K562 (cell line): ENCODE results near the gene PLD1. TPM values are rescaled to one million over a fixed set of nuclear protein-coding genes. Genes with fewer than 3 reads are reported as not detected.

ENCODE experiments used
- BCOR ChIP-seq: fragments of 450-650 bp; IDR thresholded peaks from 2 replicates; pipeline ENCODE4 v1.6.1; 2016
- MTA2 ChIP-seq: fragments of 450-650 bp; IDR thresholded peaks from 2 replicates; pipeline ENCODE4 v1.6.1; 2016; ENCODE audit warnings: low read depth
- RUNX1 ChIP-seq: sonication (generic); IDR thresholded peaks from 2 replicates; pipeline ENCODE4 v1.6.1; 2016; ENCODE audit warnings: antibody characterized with exemption, low read depth
- SFPQ ChIP-seq: fragments of 200-400 bp; formaldehyde crosslinking; IDR thresholded peaks from 2 replicates; pipeline ENCODE4 v1.6.1; 2017; ENCODE audit warnings: mild to moderate bottlenecking, low read depth, low read length, moderate library complexity
- TBP ChIP-seq: optimal IDR thresholded peaks from 2 replicates; pipeline ENCODE3; 2011; ENCODE audit warnings: low read depth, low read length, improper control_type of control experiment
- ZFP36 ChIP-seq: fragments of 150-350 bp; IDR thresholded peaks from 2 replicates; pipeline ENCODE4 v1.6.1; 2018; ENCODE audit warnings: low read length, low read depth; ENCODE audit not compliant: partially characterized antibody
- ZNF217 ChIP-seq: sonication (generic); formaldehyde crosslinking; IDR thresholded peaks from 2 replicates; pipeline ENCODE4 v1.8.0; 2022; ENCODE audit warnings: mild to moderate bottlenecking, missing genetic modification reagents
- ZNF398 ChIP-seq: fragments of 250-450 bp; sonication (Bioruptor Pico); IDR thresholded peaks from 2 replicates; pipeline ENCODE4 v1.8.0; 2021; ENCODE audit warnings: moderate library complexity, mild to moderate bottlenecking, inconsistent platforms
- ZNF41 ChIP-seq: fragments of 250-450 bp; sonication (Bioruptor Pico); conservative IDR thresholded peaks from 2 replicates; pipeline ENCODE4 v1.4.0; 2020; ENCODE audit warnings: mild to moderate bottlenecking
- ZNF583 ChIP-seq: fragments of 250-450 bp; sonication (Bioruptor Pico); IDR thresholded peaks from 2 replicates; pipeline ENCODE4 v1.4.0; 2020
- polyA plus RNA-seq, 8 experiments: library from polyadenylated mRNA; depleted of rRNA in 4 of 8; stranded (reverse) in 5 of 8; unstranded in 3 of 8; fragments of >200 nt; fragmentation: Nextera tagmentation in 2 of 8; fragmentation: Illumina TruSeq in 1 of 8; extraction: Ambion mirVana in 2 of 8; extraction: Trizol in 1 of 8; gene quantifications; 2 replicates each; pipeline versions ENCODE4 v1.2.1 to v1.2.3, GENCODE V29; 2011 to 2014; ENCODE audit warnings: inconsistent platforms in 1 of 8, missing spikeins in 1 of 8
- total RNA-seq, 7 experiments: library from RNA; depleted of rRNA in 6 of 7; stranded (reverse); fragments of >200 nt in 6 of 7; fragmentation: Illumina TruSeq in 2 of 7; extraction: Trizol in 2 of 7; gene quantifications; 2 replicates each; pipeline versions ENCODE4 v1.2.1 to v1.2.3, GENCODE V29; 2011 to 2021; ENCODE audit warnings: low replicate concordance in 1 of 7
- TF ChIP-seq, protein P1 (sequence below): fragments of 450-650 bp; IDR thresholded peaks from 2 replicates; pipeline ENCODE4 v1.6.1; 2016; ENCODE audit warnings: low read depth
- TF ChIP-seq, protein P2 (sequence below): sonication (generic); formaldehyde crosslinking; IDR thresholded peaks from 2 replicates; pipeline ENCODE4 v1.9.0; 2022; ENCODE audit warnings: mild to moderate bottlenecking, missing genetic modification reagents
- TF ChIP-seq, protein P3 (sequence below): fragments of 450-650 bp; IDR thresholded peaks from 2 replicates; pipeline ENCODE4 v1.6.1; 2016; ENCODE audit warnings: mild to moderate bottlenecking

PLD1 gene
- total and polyA plus RNA-seq, 9 of the 15 experiments (the other 6 are each of a cell fraction or from before 2014, with no cell fraction given), result 8.4 to 26.1 (median 18.6) TPM

GRCh38 chr3:171813897-171814460, 3.7 kb upstream of the PLD1 start (continued):
- TF ChIP-seq, protein P1, sequence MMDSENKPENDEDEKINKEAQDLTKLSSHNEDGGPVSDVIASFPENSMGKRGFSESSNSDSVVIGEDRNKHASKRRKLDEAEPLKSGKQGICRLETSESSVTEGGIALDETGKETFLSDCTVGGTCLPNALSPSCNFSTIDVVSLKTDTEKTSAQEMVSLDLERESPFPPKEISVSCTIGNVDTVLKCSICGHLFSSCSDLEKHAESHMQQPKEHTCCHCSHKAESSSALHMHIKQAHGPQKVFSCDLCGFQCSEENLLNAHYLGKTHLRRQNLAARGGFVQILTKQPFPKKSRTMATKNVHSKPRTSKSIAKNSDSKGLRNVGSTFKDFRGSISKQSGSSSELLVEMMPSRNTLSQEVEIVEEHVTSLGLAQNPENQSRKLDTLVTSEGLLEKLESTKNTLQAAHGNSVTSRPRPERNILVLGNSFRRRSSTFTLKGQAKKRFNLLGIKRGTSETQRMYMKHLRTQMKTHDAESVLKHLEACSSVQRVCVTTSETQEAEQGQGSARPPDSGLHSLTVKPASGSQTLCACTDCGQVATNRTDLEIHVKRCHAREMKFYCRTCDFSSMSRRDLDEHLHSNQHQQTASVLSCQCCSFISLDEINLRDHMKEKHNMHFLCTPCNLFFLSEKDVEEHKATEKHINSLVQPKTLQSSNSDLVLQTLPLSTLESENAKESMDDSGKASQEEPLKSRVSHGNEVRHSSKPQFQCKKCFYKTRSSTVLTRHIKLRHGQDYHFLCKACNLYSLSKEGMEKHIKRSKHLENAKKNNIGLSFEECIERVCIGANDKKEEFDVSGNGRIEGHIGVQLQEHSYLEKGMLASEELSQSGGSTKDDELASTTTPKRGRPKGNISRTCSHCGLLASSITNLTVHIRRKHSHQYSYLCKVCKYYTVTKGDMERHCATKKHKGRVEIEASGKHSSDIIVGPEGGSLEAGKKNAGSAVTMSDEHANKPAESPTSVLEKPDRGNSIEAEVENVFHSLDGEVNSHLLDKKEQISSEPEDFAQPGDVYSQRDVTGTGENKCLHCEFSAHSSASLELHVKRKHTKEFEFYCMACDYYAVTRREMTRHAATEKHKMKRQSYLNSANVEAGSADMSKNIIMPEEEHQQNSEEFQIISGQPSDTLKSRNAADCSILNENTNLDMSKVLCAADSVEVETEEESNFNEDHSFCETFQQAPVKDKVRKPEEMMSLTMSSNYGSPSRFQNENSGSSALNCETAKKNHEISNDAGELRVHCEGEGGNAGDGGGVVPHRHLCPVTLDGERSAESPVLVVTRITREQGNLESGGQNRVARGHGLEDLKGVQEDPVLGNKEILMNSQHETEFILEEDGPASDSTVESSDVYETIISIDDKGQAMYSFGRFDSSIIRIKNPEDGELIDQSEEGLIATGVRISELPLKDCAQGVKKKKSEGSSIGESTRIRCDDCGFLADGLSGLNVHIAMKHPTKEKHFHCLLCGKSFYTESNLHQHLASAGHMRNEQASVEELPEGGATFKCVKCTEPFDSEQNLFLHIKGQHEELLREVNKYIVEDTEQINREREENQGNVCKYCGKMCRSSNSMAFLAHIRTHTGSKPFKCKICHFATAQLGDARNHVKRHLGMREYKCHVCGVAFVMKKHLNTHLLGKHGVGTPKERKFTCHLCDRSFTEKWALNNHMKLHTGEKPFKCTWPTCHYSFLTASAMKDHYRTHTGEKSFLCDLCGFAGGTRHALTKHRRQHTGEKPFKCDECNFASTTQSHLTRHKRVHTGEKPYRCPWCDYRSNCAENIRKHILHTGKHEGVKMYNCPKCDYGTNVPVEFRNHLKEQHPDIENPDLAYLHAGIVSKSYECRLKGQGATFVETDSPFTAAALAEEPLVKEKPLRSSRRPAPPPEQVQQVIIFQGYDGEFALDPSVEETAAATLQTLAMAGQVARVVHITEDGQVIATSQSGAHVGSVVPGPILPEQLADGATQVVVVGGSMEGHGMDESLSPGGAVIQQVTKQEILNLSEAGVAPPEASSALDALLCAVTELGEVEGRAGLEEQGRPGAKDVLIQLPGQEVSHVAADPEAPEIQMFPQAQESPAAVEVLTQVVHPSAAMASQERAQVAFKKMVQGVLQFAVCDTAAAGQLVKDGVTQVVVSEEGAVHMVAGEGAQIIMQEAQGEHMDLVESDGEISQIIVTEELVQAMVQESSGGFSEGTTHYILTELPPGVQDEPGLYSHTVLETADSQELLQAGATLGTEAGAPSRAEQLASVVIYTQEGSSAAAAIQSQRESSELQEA, result no peak
- TF ChIP-seq ZNF41 (CRISPR knock-in tag) (no peak), MTA2 (0 out of 2 replicates have a peak, but pooled peaks have one; percentile 28), SFPQ (no peak), ZNF217 (CRISPR knock-in tag) (no peak), ZNF398 (CRISPR knock-in tag) (no peak), TBP (peak; percentile 20), ZFP36 (no peak), RUNX1 (no peak), ZNF583 (CRISPR knock-in tag) (peak; percentile 82), BCOR (no peak)
- TF ChIP-seq, protein P2, sequence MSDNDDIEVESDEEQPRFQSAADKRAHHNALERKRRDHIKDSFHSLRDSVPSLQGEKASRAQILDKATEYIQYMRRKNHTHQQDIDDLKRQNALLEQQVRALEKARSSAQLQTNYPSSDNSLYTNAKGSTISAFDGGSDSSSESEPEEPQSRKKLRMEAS (CRISPR knock-in tag), result peak; percentile 58
- TF ChIP-seq, protein P3, sequence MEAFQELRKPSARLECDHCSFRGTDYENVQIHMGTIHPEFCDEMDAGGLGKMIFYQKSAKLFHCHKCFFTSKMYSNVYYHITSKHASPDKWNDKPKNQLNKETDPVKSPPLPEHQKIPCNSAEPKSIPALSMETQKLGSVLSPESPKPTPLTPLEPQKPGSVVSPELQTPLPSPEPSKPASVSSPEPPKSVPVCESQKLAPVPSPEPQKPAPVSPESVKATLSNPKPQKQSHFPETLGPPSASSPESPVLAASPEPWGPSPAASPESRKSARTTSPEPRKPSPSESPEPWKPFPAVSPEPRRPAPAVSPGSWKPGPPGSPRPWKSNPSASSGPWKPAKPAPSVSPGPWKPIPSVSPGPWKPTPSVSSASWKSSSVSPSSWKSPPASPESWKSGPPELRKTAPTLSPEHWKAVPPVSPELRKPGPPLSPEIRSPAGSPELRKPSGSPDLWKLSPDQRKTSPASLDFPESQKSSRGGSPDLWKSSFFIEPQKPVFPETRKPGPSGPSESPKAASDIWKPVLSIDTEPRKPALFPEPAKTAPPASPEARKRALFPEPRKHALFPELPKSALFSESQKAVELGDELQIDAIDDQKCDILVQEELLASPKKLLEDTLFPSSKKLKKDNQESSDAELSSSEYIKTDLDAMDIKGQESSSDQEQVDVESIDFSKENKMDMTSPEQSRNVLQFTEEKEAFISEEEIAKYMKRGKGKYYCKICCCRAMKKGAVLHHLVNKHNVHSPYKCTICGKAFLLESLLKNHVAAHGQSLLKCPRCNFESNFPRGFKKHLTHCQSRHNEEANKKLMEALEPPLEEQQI, result peak; percentile 78
